Measurements from ENCODE around the gene TCTN3. TPM values are rescaled to one million over a fixed set of nuclear protein-coding genes. Genes with fewer than 3 reads are reported as not detected.
"Not testable (repeated sequence)": the region's sequence is repeated elsewhere in the genome, so short reads cannot be mapped to it uniquely, and the experiment has no call there.

Gene TCTN3
- total RNA-seq, 1 donor from 2014 or later: 48.1 TPM

GRCh38 chr10:95628786-95629185, 64.9 kb downstream of the TCTN3 start:
- DNase-seq (ENCODE audit: low read depth): peak; percentile 97

GRCh38 chr10:95626500-95626899, 67.2 kb downstream of the TCTN3 start:
- DNase-seq (ENCODE audit: low read depth): no peak

- DNase-seq (ENCODE audit: low read depth): not testable (repeated sequence)
Measured at GRCh38 chr10:95620415-95620814, 73.3 kb downstream of the TCTN3 start.

GRCh38 chr10:95618101-95618500, 75.6 kb downstream of the TCTN3 start:
- DNase-seq (ENCODE audit: low read depth): no peak

GRCh38 chr10:95616446-95616845, 77.3 kb downstream of the TCTN3 start:
- no peak for DNase-seq (ENCODE audit: low read depth)

Other genes with a start within 250 kb of the TCTN3 start
- gene SORBS1, start 132.6 kb downstream of the TCTN3 start, total RNA-seq: 4.3 and 9.8 TPM in 2 replicates
- 131 and 211 TPM in 2 replicates for gene ALDH18A1, start 37.2 kb downstream of the TCTN3 start, total RNA-seq
- 0.20 and 0.52 TPM in 2 replicates for gene ENTPD1, start 62.2 kb upstream of the TCTN3 start, total RNA-seq
- gene CC2D2B, start 214.0 kb upstream of the TCTN3 start, total RNA-seq: 0.30 and 0.69 TPM in 2 replicates

Measured in renal cortical epithelial cell (primary cell).